Placental epithelial cell (primary cell): ENCODE measurements around the gene SERTAD1. TPM values are rescaled to one million over a fixed set of nuclear protein-coding genes. Genes with fewer than 3 reads are reported as not detected.

Experiments
- small RNA-seq: library from RNA; depleted of rRNA; stranded (forward); fragments of <200 nt; gene quantifications from one replicate; pipeline ENCODE3, GENCODE V24; 2012
- total RNA-seq: library from RNA; depleted of rRNA; stranded (reverse); fragments of >200 nt; gene quantifications from 2 replicates; pipeline ENCODE4 v1.2.3, GENCODE V29; 2012

Gene SERTAD1
- 26.7 and 29.0 TPM in 2 replicates for total RNA-seq

GRCh38 chr19:40425450-40426287, at the start of gene SERTAD1:
TSS of gene SERTAD1 (minus strand) at chr19:40425992. CDS start at chr19:40423546, 2,446 bp downstream.

GRCh38 chr19:40466985-40467734, 41.4 kb upstream of the SERTAD1 start, which contains the start of gene SPTBN4:
TSS of gene SPTBN4 (plus strand) at chr19:40467001. CDS start at chr19:40472622, 5,621 bp downstream.

GRCh38 chr19:40465557-40466218, 39.9 kb upstream of the SERTAD1 start, which contains the start of gene BLVRB:
TSS of gene BLVRB (minus strand) at chr19:40465745. CDS start at chr19:40465688, 57 bp downstream.

GRCh38 chr19:40444000-40444824, 18.4 kb upstream of the SERTAD1 start, which contains the start of gene SERTAD3:
TSS of gene SERTAD3 (minus strand) at chr19:40444335. CDS start at chr19:40442080, 2,255 bp downstream.

GRCh38 chr19:40413291-40413845, 12.4 kb downstream of the SERTAD1 start, which contains the start of gene PRX:
TSS of gene PRX (minus strand) at chr19:40413378. CDS start at chr19:40407932, 5,446 bp downstream.

GRCh38 chr19:40390084-40390742, 35.6 kb downstream of the SERTAD1 start, which contains the start of gene HIPK4:
TSS of gene HIPK4 (minus strand) at chr19:40390181. CDS start at chr19:40389902, 279 bp downstream.

Small RNAs within 50 kb of the gene (small RNA-seq; reads per million reads assigned to genes)
- gene RF00017: not detected

Other genes starting within 250 kb of the SERTAD1 start
- 5.5 and 8.4 TPM in 2 replicates for gene MAP3K10, start 234.6 kb downstream of the SERTAD1 start, total RNA-seq
- gene TTC9B, start 207.6 kb downstream of the SERTAD1 start, total RNA-seq: under 0.01 TPM in 1 of 2 replicates, not detected in the other
- gene CCNP, start 199.3 kb downstream of the SERTAD1 start, total RNA-seq: 0.39 TPM in 1 of 2 replicates, not detected in the other
- gene AKT2, start 140.6 kb downstream of the SERTAD1 start, total RNA-seq: 89.5 and 124 TPM in 2 replicates
- 14.5 and 18.3 TPM in 2 replicates for gene C19orf47, start 77.6 kb downstream of the SERTAD1 start, total RNA-seq
- gene PLD3, start 77.3 kb downstream of the SERTAD1 start, total RNA-seq: 282 and 506 TPM in 2 replicates
- 0.22 and 0.39 TPM in 2 replicates for gene HIPK4, start 35.8 kb downstream of the SERTAD1 start, total RNA-seq
- gene PRX, start 12.6 kb downstream of the SERTAD1 start, total RNA-seq: 2.4 and 9.4 TPM in 2 replicates
- gene SERTAD3, start 18.3 kb upstream of the SERTAD1 start, total RNA-seq: 55.0 and 79.2 TPM in 2 replicates
- 96.6 and 126 TPM in 2 replicates for gene BLVRB, start 39.8 kb upstream of the SERTAD1 start, total RNA-seq
- gene SPTBN4, start 41.0 kb upstream of the SERTAD1 start, total RNA-seq: under 0.01 and 1.5 TPM in 2 replicates
- gene SHKBP1, start 150.9 kb upstream of the SERTAD1 start, total RNA-seq: 30.6 and 44.4 TPM in 2 replicates
- 44.7 and 62.8 TPM in 2 replicates for gene LTBP4, start 175.4 kb upstream of the SERTAD1 start, total RNA-seq